ENCODE results near the gene TBX21.
A peak's percentile ranks its signal among the peaks of the same experiment; 100 is the strongest.
"Not testable (repeated sequence)": the region's sequence is repeated elsewhere in the genome, so short reads cannot be mapped to it uniquely, and the experiment has no call there.

The TBX21 gene

DNA sequence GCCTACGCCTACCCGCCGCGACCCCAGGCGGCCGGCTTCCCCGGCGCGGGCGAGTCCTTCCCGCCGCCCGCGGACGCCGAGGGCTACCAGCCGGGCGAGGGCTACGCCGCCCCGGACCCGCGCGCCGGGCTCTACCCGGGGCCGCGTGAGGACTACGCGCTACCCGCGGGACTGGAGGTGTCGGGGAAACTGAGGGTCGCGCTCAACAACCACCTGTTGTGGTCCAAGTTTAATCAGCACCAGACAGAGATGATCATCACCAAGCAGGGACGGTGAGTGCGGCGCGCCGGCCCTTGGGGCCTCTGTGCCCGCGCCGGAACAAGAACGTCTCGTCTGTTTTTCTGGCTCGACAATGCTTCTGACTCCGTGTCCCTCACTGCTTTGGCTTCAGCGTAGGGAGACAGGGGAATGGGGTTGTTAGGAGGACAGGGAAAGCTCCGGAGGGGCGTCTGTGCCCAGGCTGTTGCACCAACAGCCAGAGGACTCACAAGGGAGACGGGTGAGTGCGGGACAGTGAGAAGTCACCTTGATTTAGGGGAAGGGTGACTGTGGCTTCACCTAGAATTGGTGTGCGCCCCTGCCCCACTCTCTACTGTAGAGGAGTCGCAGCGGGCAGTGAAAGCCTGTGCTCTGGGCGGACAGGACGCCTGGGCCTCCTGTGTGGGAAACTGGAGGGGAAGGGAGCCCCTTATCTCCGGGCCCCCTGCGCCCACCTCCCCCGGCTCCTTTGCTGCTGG is 806 bp downstream of the TBX21 start:
- TF ChIP-seq, protein P1, sequence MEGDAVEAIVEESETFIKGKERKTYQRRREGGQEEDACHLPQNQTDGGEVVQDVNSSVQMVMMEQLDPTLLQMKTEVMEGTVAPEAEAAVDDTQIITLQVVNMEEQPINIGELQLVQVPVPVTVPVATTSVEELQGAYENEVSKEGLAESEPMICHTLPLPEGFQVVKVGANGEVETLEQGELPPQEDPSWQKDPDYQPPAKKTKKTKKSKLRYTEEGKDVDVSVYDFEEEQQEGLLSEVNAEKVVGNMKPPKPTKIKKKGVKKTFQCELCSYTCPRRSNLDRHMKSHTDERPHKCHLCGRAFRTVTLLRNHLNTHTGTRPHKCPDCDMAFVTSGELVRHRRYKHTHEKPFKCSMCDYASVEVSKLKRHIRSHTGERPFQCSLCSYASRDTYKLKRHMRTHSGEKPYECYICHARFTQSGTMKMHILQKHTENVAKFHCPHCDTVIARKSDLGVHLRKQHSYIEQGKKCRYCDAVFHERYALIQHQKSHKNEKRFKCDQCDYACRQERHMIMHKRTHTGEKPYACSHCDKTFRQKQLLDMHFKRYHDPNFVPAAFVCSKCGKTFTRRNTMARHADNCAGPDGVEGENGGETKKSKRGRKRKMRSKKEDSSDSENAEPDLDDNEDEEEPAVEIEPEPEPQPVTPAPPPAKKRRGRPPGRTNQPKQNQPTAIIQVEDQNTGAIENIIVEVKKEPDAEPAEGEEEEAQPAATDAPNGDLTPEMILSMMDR (IDR thresholded peaks at IDR 0.05; ENCODE audit: insufficient read depth, low read depth, low read length, missing control alignments) = no peak
- peak overlapping the region; percentile 70 for H3K4me3 ChIP-seq (ENCODE audit: low read depth, low read length)
- no peak for DNase-seq (ENCODE audit: low read depth)

DNA sequence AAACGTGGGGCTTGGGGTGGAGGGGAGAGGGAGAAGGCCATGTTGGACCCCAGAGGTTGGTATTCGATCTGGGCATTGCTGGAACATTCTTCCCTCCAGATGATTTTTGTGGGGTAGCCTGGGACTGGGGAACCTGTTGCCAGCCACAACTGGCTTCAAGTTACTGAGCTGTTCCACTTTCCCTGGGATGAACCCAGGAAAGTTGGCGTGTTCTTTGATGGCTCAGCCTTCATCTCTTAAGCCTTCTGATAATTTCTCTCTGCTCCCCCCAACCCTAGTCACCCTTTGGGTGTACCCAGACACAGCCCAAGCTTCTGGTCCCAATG is 2.1 kb downstream of the TBX21 start:
- TF ChIP-seq, protein P1 (IDR thresholded peaks at IDR 0.05; ENCODE audit: insufficient read depth, low read depth, low read length, missing control alignments) = no peak
- no peak for DNase-seq (ENCODE audit: low read depth)
- peak overlapping the region; percentile 70 for H3K4me3 ChIP-seq (ENCODE audit: low read depth, low read length)

DNA sequence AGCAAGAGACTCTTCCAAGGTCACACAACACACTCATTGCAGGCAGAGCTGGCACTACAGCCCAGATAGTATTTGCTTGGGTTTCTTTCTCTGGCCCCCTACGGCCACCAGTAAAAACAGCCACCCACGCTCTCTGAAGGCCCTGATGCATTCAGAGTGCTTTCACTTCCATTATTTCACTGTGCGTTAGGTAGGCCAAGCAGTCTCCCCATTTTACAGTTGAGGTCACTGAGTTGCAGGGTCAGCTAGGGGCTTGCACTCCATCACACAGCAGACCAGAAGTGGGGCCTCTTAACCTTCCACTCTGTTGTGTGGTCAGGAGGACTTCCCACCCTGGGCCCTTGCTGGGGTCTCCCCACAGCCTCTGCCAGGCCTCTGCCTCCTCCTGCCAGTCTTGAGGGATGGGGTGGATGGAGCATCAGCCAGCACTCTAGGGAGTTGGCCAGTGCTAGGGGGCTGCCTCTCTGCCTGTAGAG is 2.5 kb downstream of the TBX21 start:
- H3K4me3 ChIP-seq (ENCODE audit: low read depth, low read length) = peak overlapping the region; percentile 70
- TF ChIP-seq, protein P1 (IDR thresholded peaks at IDR 0.05; ENCODE audit: insufficient read depth, low read depth, low read length, missing control alignments) = no peak
- DNase-seq (ENCODE audit: low read depth) = peak; percentile 80

GRCh38 chr17:47736501-47737495 is 3.8 kb downstream of the TBX21 start:
- H3K4me3 ChIP-seq (ENCODE audit: low read depth, low read length) = no peak overlapping the region
- TF ChIP-seq, protein P1 (IDR thresholded peaks at IDR 0.05; ENCODE audit: insufficient read depth, low read depth, low read length, missing control alignments) = no peak
- no peak for DNase-seq (ENCODE audit: low read depth)

DNA sequence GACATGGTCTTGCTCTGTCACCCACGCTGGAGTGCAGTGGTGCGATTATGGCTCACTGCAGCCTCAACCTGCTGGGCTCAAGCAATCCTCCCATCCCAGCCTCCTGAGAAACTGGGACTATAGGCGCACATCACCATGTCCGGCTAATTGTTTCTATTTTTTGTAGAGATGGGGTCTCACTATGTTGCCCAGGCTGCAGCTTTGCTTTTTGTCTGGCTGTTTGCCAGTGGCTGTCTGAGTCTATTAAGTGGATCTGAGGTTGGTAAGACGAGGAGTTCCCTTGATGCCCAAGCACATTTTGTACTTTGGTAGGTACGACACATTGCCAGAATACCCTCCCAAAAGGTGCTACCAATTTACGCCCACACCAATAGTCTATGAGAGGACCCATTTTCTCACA is 5.1 kb downstream of the TBX21 start:
- DNase-seq (ENCODE audit: low read depth) = no peak
- H3K4me3 ChIP-seq (ENCODE audit: low read depth, low read length) = no peak overlapping the region
- TF ChIP-seq, protein P1 (IDR thresholded peaks at IDR 0.05; ENCODE audit: insufficient read depth, low read depth, low read length, missing control alignments) = no peak

DNA sequence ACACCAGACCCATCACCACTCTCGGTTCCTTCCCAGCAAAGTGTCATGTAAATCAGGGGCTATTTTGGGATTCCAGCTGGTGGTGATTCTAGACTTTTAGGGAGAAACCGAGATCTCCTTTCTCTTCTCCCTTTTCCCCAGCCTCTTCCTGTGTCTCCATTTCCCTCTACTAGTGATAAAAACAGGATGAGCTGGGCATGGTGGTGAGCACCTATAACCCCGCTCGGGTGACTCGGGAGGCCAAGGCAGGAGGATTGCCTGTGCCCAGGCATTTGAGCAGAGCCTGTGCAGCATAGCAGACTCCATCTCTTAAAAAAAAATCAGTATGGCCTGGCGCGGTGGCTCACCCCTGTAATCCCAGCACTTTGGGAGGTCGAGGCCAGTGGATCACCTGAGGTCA is 6.1 kb downstream of the TBX21 start:
- TF ChIP-seq, protein P1 (IDR thresholded peaks at IDR 0.05; ENCODE audit: insufficient read depth, low read depth, low read length, missing control alignments) = no peak
- no peak for DNase-seq (ENCODE audit: low read depth)
- no peak overlapping the region for H3K4me3 ChIP-seq (ENCODE audit: low read depth, low read length)

- H3K4me3 ChIP-seq (ENCODE audit: low read depth, low read length); DNase-seq (ENCODE audit: low read depth): not testable (repeated sequence)
Measured at GRCh38 chr17:47739945-47740344, 6.9 kb downstream of the TBX21 start.
